Neural cell (in vitro differentiated cells): ENCODE data around the gene SERPINB5. TPM values are rescaled to one million over a fixed set of nuclear protein-coding genes. Genes with fewer than 3 reads are reported as not detected.

Experiments
- H2AFZ ChIP-seq: fragments of 200-600, 300-800 bp; sonication (generic), shearing (Covaris generic); 2 replicates; pipeline ENCODE4 v1.6.0; 2014; ENCODE audit warnings: low read depth, mild to moderate bottlenecking, antibody characterized with exemption, low read length, moderate library complexity
- H3F3A ChIP-seq: fragments of 200-600 bp; shearing (Covaris generic); 2 replicates; pipeline ENCODE4 v1.6.1; 2016; ENCODE audit warnings: mild to moderate bottlenecking, moderate library complexity, mixed read lengths, antibody characterized with exemption, low read length; ENCODE audit not compliant: insufficient read depth, poor library complexity, severe bottlenecking
- H3K27ac ChIP-seq: fragments of 200-600, 300-800 bp; sonication (generic), shearing (Covaris generic); 2 replicates; pipeline ENCODE4 v1.5.1; 2014; ENCODE audit warnings: mild to moderate bottlenecking, low read length, moderate library complexity
- H3K27me3 ChIP-seq: fragments of 300-800, 200-600 bp; sonication (generic), shearing (Covaris generic); 2 replicates; pipeline ENCODE4 v1.6.0; 2014; ENCODE audit warnings: mild to moderate bottlenecking, low read depth, low read length, moderate library complexity; ENCODE audit not compliant: insufficient read depth
- H3K36me3 ChIP-seq: fragments of 300-800, 200-600 bp; sonication (generic), shearing (Covaris generic); 2 replicates; pipeline ENCODE4 v1.5.1; 2014; ENCODE audit warnings: mild to moderate bottlenecking, antibody characterized with exemption, low read length, moderate library complexity; ENCODE audit not compliant: insufficient read depth
- H3K4me2 ChIP-seq: fragments of 300-800, 200-600 bp; sonication (generic), shearing (Covaris generic); 2 replicates; pipeline ENCODE4 v1.6.0; 2014; ENCODE audit warnings: mild to moderate bottlenecking, low read length
- H3K4me3 ChIP-seq: fragments of 300-800, 200-600 bp; sonication (generic), shearing (Covaris generic); 2 replicates; pipeline ENCODE4 v1.5.1; 2014; ENCODE audit warnings: mild to moderate bottlenecking, low read length, moderate library complexity
- H3K79me2 ChIP-seq: fragments of 200-600 bp; shearing (Covaris generic); replicated peaks from 2 replicates; pipeline ENCODE4 v1.6.0; 2014; ENCODE audit warnings: mild to moderate bottlenecking, low read length, moderate library complexity; ENCODE audit not compliant: insufficient read depth
- H3K9ac ChIP-seq: fragments of 300-800, 200-600 bp; sonication (generic), shearing (Covaris generic); 2 replicates; pipeline ENCODE4 v1.6.1; 2016; ENCODE audit warnings: mild to moderate bottlenecking, low read length, mixed read lengths
- H3K9me2 ChIP-seq: fragments of 200-600 bp; shearing (Covaris generic); 2 replicates; pipeline ENCODE4 v1.6.1; 2016; ENCODE audit warnings: mild to moderate bottlenecking, low read length, mixed read lengths; ENCODE audit not compliant: insufficient read depth
- H3K9me3 ChIP-seq: fragments of 200-600, 300-800 bp; sonication (generic), shearing (Covaris generic); 2 replicates; pipeline ENCODE4 v1.6.1; 2016; ENCODE audit warnings: mild to moderate bottlenecking, mixed run types, low read length, moderate library complexity, mixed read lengths
- H4K20me1 ChIP-seq: fragments of 200-600 bp; shearing (Covaris generic); 2 replicates; pipeline ENCODE4 v1.6.1; 2016; ENCODE audit warnings: mild to moderate bottlenecking, mixed run types; ENCODE audit not compliant: insufficient read depth
- EP300 ChIP-seq: fragments of 450-650 bp; conservative IDR thresholded peaks from 2 replicates; pipeline ENCODE4 v1.6.1; 2014; ENCODE audit warnings: antibody characterized with exemption, mild to moderate bottlenecking, moderate library complexity; ENCODE audit not compliant: poor library complexity, severe bottlenecking
- EZH2 ChIP-seq: fragments of 200-600, 300-800 bp; shearing (Covaris generic), sonication (generic); IDR thresholded peaks from 2 replicates; pipeline ENCODE4 v1.6.1; 2014; ENCODE audit warnings: antibody characterized with exemption, low read length, borderline replicate concordance, mild to moderate bottlenecking; ENCODE audit not compliant: insufficient read depth, poor library complexity, severe bottlenecking
- MXI1 ChIP-seq: fragments of 450-650 bp; conservative IDR thresholded peaks from 2 replicates; pipeline ENCODE4 v1.6.1; 2014; ENCODE audit warnings: antibody characterized with exemption, mild to moderate bottlenecking; ENCODE audit not compliant: poor library complexity, severe bottlenecking
- POLR2AphosphoS5 ChIP-seq: IDR thresholded peaks from 2 replicates; pipeline ENCODE4 v1.6.1; 2012
- RAD21 ChIP-seq: fragments of 450-650 bp; conservative IDR thresholded peaks from 2 replicates; pipeline ENCODE4 v1.6.1; 2014; ENCODE audit warnings: antibody characterized with exemption, mild to moderate bottlenecking, moderate library complexity
- REST ChIP-seq: IDR thresholded peaks from 2 replicates; pipeline ENCODE4 v1.6.1; 2012; ENCODE audit warnings: borderline replicate concordance
- SMC3 ChIP-seq: fragments of 450-650 bp; conservative IDR thresholded peaks from 2 replicates; pipeline ENCODE4 v1.6.1; 2014; ENCODE audit warnings: antibody characterized with exemption, mild to moderate bottlenecking, moderate library complexity; ENCODE audit not compliant: poor library complexity
- TAF1 ChIP-seq: IDR thresholded peaks from 2 replicates; pipeline ENCODE4 v1.6.1; 2012; ENCODE audit warnings: low read depth
- polyA plus RNA-seq: library from polyadenylated mRNA; depleted of rRNA; stranded (reverse); fragments of >200 nt; gene quantifications from 2 replicates; pipeline ENCODE4 v1.2.3, GENCODE V29; 2014
- TF ChIP-seq, protein P1 (sequence below): fragments of 450-650 bp; IDR thresholded peaks from 2 replicates; pipeline ENCODE4 v1.5.1; 2014; ENCODE audit warnings: antibody characterized with exemption, mild to moderate bottlenecking, moderate library complexity; ENCODE audit not compliant: poor library complexity, severe bottlenecking

SERPINB5 gene
- polyA plus RNA-seq, 1 donor from 2014 or later, result not detected

DNA sequence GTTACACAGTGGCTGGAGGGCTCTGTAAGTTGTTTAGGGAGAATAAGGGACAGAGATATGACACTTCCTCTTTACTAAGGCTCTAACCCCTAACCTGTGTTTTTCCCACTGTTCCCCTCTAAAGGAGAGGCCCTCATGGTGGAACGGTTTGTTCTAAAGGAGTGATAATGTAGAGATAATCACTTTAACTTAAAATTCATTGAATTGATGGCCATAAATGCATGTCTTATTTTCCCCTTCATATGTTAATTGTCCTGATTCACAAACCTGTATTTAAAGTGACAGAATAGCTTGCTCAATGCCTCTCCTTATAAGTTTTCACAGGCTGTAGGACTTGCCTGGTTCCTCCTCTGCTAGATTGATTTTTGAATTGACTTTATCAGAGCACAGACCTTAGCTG is 65.3 kb downstream of the SERPINB5 start, which contains the start of gene SERPINB12:
TSS of gene SERPINB12 (plus strand) at position 301 of the 400 bp plus-strand sequence. CDS start 13,791 bp downstream, outside the sequence.
- Histone ChIP-seq H3K9ac (no peak within 1 kb of the TSS), H3K27ac (no peak within 1 kb of the TSS)

GRCh38 chr18:63544017-63544416 is 67.3 kb downstream of the SERPINB5 start:
- Histone ChIP-seq H3K9ac (no peak overlapping the region), H3K9me3 (no peaks in the 10 kb centered on the region), H3K36me3 (no peaks in the 10 kb centered on the region), H3K4me3 (no peak overlapping the region), H3K9me2 (no peaks in the 10 kb centered on the region), H3K4me2 (no peak overlapping the region), H3F3A (no peaks in the 10 kb centered on the region), H4K20me1 (no peaks in the 10 kb centered on the region), H3K79me2 (no peaks in the 10 kb centered on the region), H3K27me3 (no peaks in the 10 kb centered on the region), H2AFZ (no peak overlapping the region), H3K27ac (no peak overlapping the region)
- no peak for TF ChIP-seq SMC3
- TF ChIP-seq TAF1, result no peak
- no peak for TF ChIP-seq REST
- TF ChIP-seq POLR2AphosphoS5, result no peak
- no peak for TF ChIP-seq EP300
- TF ChIP-seq, protein P1, sequence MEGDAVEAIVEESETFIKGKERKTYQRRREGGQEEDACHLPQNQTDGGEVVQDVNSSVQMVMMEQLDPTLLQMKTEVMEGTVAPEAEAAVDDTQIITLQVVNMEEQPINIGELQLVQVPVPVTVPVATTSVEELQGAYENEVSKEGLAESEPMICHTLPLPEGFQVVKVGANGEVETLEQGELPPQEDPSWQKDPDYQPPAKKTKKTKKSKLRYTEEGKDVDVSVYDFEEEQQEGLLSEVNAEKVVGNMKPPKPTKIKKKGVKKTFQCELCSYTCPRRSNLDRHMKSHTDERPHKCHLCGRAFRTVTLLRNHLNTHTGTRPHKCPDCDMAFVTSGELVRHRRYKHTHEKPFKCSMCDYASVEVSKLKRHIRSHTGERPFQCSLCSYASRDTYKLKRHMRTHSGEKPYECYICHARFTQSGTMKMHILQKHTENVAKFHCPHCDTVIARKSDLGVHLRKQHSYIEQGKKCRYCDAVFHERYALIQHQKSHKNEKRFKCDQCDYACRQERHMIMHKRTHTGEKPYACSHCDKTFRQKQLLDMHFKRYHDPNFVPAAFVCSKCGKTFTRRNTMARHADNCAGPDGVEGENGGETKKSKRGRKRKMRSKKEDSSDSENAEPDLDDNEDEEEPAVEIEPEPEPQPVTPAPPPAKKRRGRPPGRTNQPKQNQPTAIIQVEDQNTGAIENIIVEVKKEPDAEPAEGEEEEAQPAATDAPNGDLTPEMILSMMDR, result no peak
- no peak for TF ChIP-seq RAD21
- TF ChIP-seq MXI1, result no peak

More for the DNA sequence above, 65.3 kb downstream of the SERPINB5 start, which contains the start of gene SERPINB12:
- H3K36me3 ChIP-seq, result no peaks in the 10 kb centered on the region
- H3K27me3 ChIP-seq, result no peaks in the 10 kb centered on the region
- H4K20me1 ChIP-seq, result no peaks in the 10 kb centered on the region
- H2AFZ ChIP-seq, result no peak within 1 kb of the TSS
- H3K9me3 ChIP-seq, result no peaks in the 10 kb centered on the region
- H3K4me3 ChIP-seq, result no peak within 1 kb of the TSS
- H3K79me2 ChIP-seq, result no peaks in the 10 kb centered on the region
- H3K9me2 ChIP-seq, result no peaks in the 10 kb centered on the region
- TF ChIP-seq TAF1, result no peak
- no peak for TF ChIP-seq SMC3
- no peak for TF ChIP-seq REST
- no peak for TF ChIP-seq EP300
- TF ChIP-seq RAD21, result no peak
- no peak for TF ChIP-seq EZH2
- TF ChIP-seq MXI1, result no peak
- TF ChIP-seq, protein P1, result no peak
- TF ChIP-seq POLR2AphosphoS5, result no peak
- no peak within 1 kb of the TSS for H3K4me2 ChIP-seq
- no peaks in the 10 kb centered on the region for H3F3A ChIP-seq
